Activated naive CD4-positive, alpha-beta T cell treated with anti-CD3 and anti-CD28 coated beads for 36 hours (primary cell): ENCODE results near the gene RPL11. TPM values are rescaled to one million over a fixed set of nuclear protein-coding genes. Genes with fewer than 3 reads are reported as not detected.
"Not testable (repeated sequence)": the region's sequence is repeated elsewhere in the genome, so short reads cannot be mapped to it uniquely, and the experiment has no call there.

Experiments
- CTCF ChIA-PET: fragments of 350-600 bp; sonication (Branson Sonifier 250); formaldehyde crosslinking; loops from one replicate; lab custom pipeline; 2021; ENCODE audit warnings: antibody characterized with exemption; lab: Charles Lee
- DNase-seq: peaks from one replicate; pipeline ENCODE4 v3.0.0-alpha.2; 2020
- H3K27ac Mint-ChIP-seq: one replicate; pipeline ENCODE4 v1.8.0; 2021; ENCODE audit warnings: mild to moderate bottlenecking, mixed read lengths
- H3K27me3 Mint-ChIP-seq: one replicate; pipeline ENCODE4 v1.8.0; 2021; ENCODE audit warnings: low read depth, mixed read lengths
- H3K36me3 Mint-ChIP-seq: one replicate; pipeline ENCODE4 v1.8.0; 2021; ENCODE audit warnings: low read depth, mixed read lengths
- H3K4me1 Mint-ChIP-seq: one replicate; pipeline ENCODE4 v1.8.0; 2021; ENCODE audit warnings: low read depth, mixed read lengths
- H3K4me3 Mint-ChIP-seq: one replicate; pipeline ENCODE4 v1.8.0; 2021; ENCODE audit warnings: mild to moderate bottlenecking, moderate library complexity, mixed read lengths
- H3K9me3 Mint-ChIP-seq: one replicate; pipeline ENCODE4 v1.8.0; 2021; ENCODE audit warnings: mixed read lengths
- intact Hi-C: fragments of 100-400 bp; cut with micrococcal nuclease; formaldehyde crosslinking; loops from one replicate; pipeline ENCODE4 v1.15.1; 2023
- total RNA-seq, 2 experiments: library from RNA; stranded (reverse); gene quantifications; one replicate each; pipeline ENCODE4 v1.2.3, GENCODE V29; 2021

Gene RPL11
- total RNA-seq, 2 experiments from 2014 or later = 1,701 to 1,742 TPM

DNA sequence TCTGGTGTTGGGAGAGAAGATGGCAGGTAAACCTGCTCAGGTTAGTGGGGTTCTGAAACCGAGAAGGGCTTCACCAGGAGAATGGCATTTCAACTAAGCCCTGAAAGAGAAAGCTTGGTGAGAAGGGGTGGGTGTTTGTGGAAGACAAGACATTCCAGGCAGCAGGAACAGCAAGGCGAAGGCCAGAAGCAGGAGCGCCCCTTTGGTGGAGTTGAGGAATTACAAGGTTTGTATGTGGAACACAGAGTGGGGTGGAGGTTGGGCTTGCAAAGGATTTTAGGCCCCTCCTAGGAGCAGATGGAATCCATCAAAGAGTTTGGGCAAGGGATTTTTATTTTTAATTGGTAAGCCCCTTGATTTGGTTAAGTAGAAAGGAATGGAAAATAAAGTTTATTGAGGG is 26.9 kb downstream of the RPL11 start:
- Mint-ChIP-seq H3K36me3 (peaks cover 4% of the 10 kb centered on the region), H3K4me3 (no peak overlapping the region), H3K9me3 (no peaks in the 10 kb centered on the region), H3K27me3 (no peaks in the 10 kb centered on the region), H3K27ac (no peak overlapping the region), H3K4me1 (peaks cover 28% of the 10 kb centered on the region)
- CTCF ChIA-PET = interaction anchor here (0.6 to 1.2 kb wide), 2 partner anchors 24 to 179 kb away, joined by 3 to 8 read pairs; no protein-coding TSS in a partner anchor
- intact Hi-C loops = no loop called here
- no peak for DNase-seq

DNA sequence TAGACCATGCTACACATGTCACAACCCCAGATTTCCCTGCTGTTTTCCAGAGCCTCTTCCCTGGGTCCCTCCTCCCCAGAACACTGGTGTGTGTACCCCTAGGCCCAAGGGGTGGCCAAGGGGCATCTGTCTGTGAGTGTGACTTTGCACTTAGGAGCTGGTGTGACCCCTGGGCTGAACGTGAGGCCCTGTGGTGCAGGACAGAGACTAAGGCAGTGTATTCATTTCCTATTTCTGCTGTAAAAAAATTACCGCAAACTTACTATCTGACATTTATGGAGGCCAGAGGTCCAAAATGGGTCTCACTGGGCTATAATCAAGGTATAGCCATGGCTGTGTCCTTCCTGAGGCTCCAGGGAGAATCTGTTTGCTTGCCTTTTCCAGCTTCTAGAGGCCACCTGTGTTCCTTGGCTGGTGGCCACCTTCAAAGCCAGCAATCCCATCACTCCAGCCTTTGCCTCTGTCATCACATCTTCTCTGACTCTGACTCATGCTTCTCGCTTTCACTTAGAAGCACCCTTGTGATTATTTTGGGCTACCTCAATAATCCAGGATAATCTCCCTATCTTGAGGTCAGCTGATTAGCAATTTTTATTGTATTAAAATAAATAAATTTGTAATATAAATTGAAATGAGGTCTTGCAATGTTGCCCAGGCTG is 27.7 kb downstream of the RPL11 start:
- intact Hi-C loops = no loop called here
- H3K27ac Mint-ChIP-seq = no peak overlapping the region
- no peaks in the 10 kb centered on the region for H3K9me3 Mint-ChIP-seq
- CTCF ChIA-PET = interaction anchor here (0.6 kb wide), 1 partner anchor 179 kb away, joined by 8 read pairs; no protein-coding TSS in a partner anchor
- peaks cover 4% of the 10 kb centered on the region for H3K36me3 Mint-ChIP-seq
- H3K4me3 Mint-ChIP-seq = no peak overlapping the region
- DNase-seq = no peak
- H3K4me1 Mint-ChIP-seq = peaks cover 28% of the 10 kb centered on the region
- no peaks in the 10 kb centered on the region for H3K27me3 Mint-ChIP-seq

DNA sequence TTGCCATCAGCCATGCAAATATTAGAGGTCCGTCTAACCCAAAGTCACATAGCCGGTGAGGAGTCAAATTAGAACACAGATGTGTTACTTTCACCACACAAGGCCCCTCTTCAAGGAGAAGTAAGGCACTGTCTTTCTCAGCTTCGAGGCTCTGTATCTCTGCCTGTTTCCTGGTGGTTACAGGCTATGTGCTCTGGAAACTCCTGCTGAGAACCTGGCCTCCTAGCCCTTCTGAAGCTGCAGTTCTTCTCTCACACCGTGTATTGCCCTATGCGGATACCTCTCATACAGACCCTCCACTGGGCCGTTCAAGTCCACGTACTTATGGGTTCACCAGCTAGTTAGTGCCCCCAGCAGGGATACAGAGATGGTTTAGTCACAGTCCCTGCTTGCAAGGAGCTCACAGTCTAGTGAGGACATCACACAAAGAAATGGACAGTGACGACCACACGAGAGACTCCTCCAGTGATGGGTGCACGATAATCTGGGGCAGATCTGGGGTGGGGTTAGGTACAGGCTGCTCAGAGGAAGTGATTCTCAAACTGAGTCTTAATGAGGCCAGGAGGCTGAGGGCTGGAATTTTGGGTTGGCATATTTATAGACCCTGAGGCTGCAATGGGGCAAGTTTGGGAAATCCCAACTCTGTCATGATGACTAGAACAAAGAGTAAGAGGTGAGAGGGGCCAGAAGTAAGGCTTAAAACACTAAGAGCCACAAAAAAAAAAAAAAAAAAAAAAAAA is 28.8 kb downstream of the RPL11 start:
- H3K4me3 Mint-ChIP-seq = no peak overlapping the region
- peaks cover 5% of the 10 kb centered on the region for H3K36me3 Mint-ChIP-seq
- H3K27ac Mint-ChIP-seq = peak overlapping the region; percentile 67
- H3K27me3 Mint-ChIP-seq = no peaks in the 10 kb centered on the region
- DNase-seq = peak; percentile 57
- CTCF ChIA-PET = interaction anchor here (0.6 to 1.0 kb wide), 2 partner anchors 12 to 24 kb away, joined by 3 to 4 read pairs; no protein-coding TSS in a partner anchor
- no peaks in the 10 kb centered on the region for H3K9me3 Mint-ChIP-seq
- H3K4me1 Mint-ChIP-seq = peaks cover 28% of the 10 kb centered on the region
- intact Hi-C loops = loop anchor here (2.0 kb wide), 1 partner anchor 24 kb away; no protein-coding TSS in a partner anchor

DNA sequence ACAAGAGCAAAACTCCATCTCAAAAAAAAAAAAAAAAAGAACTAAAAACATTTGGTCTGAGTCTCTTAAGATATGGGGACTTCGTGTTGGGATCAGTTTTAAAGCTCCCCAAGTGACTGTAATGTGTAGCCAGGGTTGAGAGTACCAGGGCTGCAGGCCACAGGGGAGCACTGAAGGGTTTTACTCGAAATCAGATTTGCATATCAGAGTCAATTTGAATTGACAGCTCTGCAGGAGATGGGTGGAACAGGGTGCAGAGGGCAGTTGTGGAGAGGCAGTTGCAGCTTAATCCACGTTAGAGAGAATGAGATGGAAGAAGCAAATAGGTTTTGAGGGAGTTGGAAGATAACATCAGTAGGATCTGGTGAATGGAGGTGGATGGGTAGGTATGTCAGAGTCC is 31.0 kb downstream of the RPL11 start:
- no peaks in the 10 kb centered on the region for H3K27me3 Mint-ChIP-seq
- peaks cover 3% of the 10 kb centered on the region for H3K36me3 Mint-ChIP-seq
- intact Hi-C loops = no loop called here
- peaks cover 28% of the 10 kb centered on the region for H3K4me1 Mint-ChIP-seq
- CTCF ChIA-PET = interaction anchor here (0.6 to 0.9 kb wide), 2 partner anchors 9 to 11 kb away, joined by 4 to 5 read pairs; no protein-coding TSS in a partner anchor
- no peak overlapping the region for H3K27ac Mint-ChIP-seq
- no peaks in the 10 kb centered on the region for H3K9me3 Mint-ChIP-seq
- no peak for DNase-seq
- no peak overlapping the region for H3K4me3 Mint-ChIP-seq

DNA sequence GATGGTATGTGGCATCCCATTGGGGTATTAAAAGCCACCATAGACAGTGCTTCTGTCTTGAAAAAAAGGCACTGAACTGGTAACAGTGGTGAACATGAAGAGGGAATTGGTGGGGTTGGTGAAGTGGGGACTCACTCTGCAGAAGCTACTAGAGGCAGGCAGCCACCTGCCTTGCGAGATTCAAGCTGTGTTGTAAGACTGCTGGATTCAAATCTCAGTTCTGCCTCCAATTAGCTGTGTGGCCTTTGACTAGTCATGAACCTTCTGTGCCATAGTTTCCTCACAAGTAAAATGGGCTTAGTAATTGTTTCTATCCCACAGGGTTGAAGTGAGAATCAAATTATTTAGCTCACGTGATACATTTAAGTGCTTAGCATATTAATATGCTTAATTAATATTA is 35.1 kb downstream of the RPL11 start:
- Mint-ChIP-seq H3K4me1 (no peaks in the 10 kb centered on the region), H3K9me3 (no peaks in the 10 kb centered on the region), H3K27ac (no peak overlapping the region), H3K4me3 (no peak overlapping the region), H3K36me3 (peaks cover 3% of the 10 kb centered on the region), H3K27me3 (no peaks in the 10 kb centered on the region)
- no peak for DNase-seq
- CTCF ChIA-PET = interaction anchor here (0.6 to 1.2 kb wide), 3 partner anchors 35 to 170 kb away, joined by 3 to 5 read pairs (median 3); partner anchors contain the start of gene RPL11
- intact Hi-C loops = no loop called here

DNA sequence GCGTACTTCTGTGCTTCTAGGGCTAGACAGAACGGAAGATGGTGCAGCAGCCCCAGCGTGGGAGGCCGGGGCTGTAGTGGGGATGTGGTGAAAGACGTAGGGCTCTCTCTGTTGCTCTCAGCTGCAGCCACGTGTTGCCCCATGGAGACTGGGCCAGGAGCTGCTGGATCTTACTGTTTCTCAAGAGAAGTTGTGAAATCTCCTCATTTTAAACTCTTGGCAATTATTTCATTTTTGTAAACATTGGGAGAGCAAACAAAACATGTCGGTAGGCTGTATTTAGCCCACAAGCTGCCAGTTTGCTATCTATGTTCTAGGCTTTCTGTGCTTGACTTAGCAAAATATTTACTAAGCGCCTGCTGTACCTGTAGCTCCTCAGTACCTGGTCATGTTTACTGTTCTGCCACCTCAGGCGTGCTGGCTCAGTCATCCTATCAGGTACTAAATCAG is 35.8 kb downstream of the RPL11 start:
- Mint-ChIP-seq H3K9me3 (no peaks in the 10 kb centered on the region), H3K27ac (no peak overlapping the region), H3K27me3 (no peaks in the 10 kb centered on the region), H3K4me3 (no peak overlapping the region), H3K4me1 (peaks cover 4% of the 10 kb centered on the region), H3K36me3 (peaks cover 3% of the 10 kb centered on the region)
- CTCF ChIA-PET = interaction anchor here (1.2 kb wide), 1 partner anchor 63 kb away, joined by 3 read pairs; no protein-coding TSS in a partner anchor
- DNase-seq = no peak
- intact Hi-C loops = no loop called here

DNA sequence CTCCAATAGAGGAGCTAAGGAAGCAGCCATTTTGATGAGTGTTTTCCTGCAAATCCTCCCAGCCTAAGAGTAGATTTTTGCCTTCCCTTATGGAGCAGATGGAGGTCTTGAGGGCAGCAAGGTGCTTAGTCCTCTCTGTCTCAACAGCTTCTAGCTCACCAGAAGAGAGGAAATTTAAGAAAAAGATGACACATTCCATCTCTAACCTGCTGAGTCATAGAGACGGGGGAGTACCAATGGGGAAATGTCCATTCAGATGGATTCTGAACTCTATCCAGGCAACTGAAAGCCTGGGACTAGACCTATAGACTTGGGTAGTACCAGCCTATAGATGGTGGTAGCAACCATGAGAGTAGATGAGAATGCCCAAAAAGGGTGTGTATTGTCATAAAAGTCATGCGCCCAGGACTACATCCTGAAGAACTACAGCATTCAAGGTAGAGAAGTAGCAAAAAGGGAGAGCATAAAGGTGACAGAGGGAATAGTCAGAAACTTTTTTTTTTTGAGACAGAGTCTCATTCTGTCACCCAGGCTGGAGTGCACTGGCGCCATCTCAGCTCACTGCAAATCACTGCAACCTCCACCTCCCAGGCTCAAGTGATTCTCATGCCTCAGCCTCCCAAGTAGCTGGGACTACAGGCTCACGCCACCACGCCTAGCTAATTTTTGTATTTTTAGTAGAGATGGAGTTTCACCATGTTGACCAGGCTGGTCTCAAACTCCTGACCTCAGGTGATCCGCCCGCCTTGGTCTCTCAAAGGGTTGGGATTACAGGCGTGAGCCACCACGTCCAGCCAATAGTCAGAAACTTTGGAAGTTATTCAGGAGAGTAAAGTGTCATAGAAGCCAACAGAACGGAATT is 41.0 kb downstream of the RPL11 start:
- H3K27ac Mint-ChIP-seq = no peak overlapping the region
- DNase-seq = no peak
- peaks cover 12% of the 10 kb centered on the region for H3K4me1 Mint-ChIP-seq
- H3K36me3 Mint-ChIP-seq = no peaks in the 10 kb centered on the region
- CTCF ChIA-PET = interaction anchor here (1.2 kb wide), 1 partner anchor 12 kb away, joined by 3 read pairs; no protein-coding TSS in a partner anchor
- no peaks in the 10 kb centered on the region for H3K9me3 Mint-ChIP-seq
- intact Hi-C loops = no loop called here
- no peak overlapping the region for H3K4me3 Mint-ChIP-seq
- H3K27me3 Mint-ChIP-seq = no peaks in the 10 kb centered on the region

DNA sequence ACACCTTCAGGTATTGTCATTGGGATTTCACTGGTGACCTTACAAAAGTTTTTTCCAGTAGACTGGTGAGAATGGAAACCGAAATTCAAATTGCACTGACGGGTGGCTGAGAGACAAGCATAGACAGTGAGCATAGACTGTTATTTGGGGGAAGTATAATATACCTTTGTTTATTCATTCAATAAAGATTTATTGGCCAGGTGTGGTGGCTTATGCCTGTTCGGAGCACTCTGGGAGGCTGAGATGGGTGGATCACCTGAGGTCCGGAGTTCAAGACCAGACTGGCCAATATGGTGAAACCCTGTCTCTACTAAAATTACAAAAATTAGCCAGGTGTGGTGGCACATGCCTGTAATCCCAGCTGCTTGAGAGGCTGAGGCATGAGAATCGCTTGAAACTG is 41.7 kb downstream of the RPL11 start:
- CTCF ChIA-PET = interaction anchor here (1.2 kb wide), 1 partner anchor 12 kb away, joined by 3 read pairs; no protein-coding TSS in a partner anchor
- H3K9me3 Mint-ChIP-seq, H3K27me3 Mint-ChIP-seq, DNase-seq, H3K4me3 Mint-ChIP-seq, intact Hi-C loops, H3K27ac Mint-ChIP-seq, H3K36me3 Mint-ChIP-seq: not testable (repeated sequence)
- H3K4me1 Mint-ChIP-seq = peaks cover 12% of the 10 kb centered on the region

DNA sequence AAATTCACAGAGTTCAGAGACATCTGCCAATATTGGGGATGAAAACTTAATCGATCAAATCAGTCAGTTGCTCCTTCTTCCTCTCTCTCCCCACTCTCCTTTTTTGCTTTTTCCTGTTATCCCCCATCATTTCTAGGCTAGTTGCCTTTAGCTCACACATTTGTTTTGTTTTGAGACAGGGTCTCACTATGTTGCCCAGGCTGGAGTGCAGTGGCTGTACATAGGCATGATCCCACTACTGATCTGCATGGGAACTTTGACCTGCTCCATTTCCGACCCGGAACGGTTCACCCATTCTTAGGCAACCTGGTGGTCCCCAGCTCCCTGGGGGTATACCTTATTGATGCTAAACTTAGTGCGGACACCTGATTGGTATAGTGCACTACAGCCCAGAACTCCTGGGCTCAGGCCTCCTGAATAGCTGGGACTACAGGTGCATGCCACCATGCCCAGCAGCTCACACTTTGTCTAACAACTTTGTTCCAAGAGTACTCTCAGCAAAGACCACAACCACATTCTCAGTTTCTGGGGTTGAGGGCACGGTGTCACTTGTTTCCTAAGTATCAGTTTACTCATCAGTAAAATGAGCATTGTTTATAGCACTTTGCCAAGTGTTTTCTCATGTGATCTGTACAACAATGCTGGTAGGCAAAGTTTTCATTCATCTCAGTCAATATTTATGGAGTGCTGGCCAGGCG is 45.0 kb downstream of the RPL11 start:
- peak; percentile 17 for DNase-seq
- no peak overlapping the region for H3K4me3 Mint-ChIP-seq
- H3K4me1 Mint-ChIP-seq = peaks cover 12% of the 10 kb centered on the region
- H3K36me3 Mint-ChIP-seq = no peaks in the 10 kb centered on the region
- no peak overlapping the region for H3K27ac Mint-ChIP-seq
- intact Hi-C loops = no loop called here
- H3K9me3 Mint-ChIP-seq = no peaks in the 10 kb centered on the region
- CTCF ChIA-PET = interaction anchor here (1.1 to 1.2 kb wide), 2 partner anchors 9 to 35 kb away, joined by 3 read pairs; no protein-coding TSS in a partner anchor
- H3K27me3 Mint-ChIP-seq = no peaks in the 10 kb centered on the region

DNA sequence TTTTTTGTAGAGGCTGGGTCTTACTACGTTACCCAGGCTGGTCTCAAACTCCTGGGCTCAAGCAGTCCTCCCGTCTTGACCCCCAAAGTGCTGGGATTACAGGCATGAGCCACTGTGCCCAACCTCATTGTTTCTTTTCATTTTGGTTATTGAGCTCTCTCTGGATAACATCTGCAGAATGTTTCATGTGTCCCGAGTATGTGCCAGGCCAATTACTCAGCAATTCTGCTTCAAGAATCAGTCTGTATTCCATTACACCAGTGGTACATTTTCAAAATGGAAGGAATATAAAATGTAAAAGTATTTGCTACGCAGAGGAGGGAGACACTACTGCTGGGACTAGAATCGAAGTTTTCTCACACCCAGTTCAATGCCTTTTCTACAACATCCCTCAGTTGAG is 50.0 kb downstream of the RPL11 start:
- CTCF ChIA-PET = no interaction called here
- no peak overlapping the region for H3K27ac Mint-ChIP-seq

DNA sequence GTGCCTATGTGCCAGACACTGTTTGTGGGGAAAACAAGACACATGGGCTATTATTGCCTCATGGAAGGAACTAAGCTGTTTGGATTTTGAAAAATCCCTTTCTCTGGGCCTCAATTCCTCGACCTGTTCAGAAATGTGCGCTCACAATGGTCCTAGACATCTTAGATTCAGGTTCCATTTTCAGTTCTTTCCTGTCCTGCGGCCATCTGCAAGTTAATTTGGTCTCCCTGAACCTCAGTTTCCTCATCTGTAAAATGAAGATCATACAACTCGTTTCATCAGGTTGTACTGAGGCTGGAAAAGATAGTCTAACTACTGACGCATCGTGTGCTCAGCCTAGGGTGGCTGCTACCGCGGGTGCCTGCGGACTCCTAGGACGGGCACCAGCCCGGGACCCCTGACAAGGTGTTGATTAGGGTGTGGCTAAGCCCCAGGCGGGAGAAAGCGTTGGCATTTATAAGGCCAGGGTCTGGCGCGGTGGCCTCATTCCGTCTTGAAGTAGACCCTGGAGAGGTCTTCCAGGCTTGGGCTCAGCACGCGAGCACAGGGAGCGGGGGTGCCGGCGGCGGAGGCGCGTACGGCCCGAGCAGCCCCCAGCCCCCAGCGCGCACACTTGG is 51.2 kb downstream of the RPL11 start:
- intact Hi-C loops = loop anchor here (1.0 to 10.0 kb wide), 3 partner anchors 51 to 378 kb away; partner anchors contain the start of genes E2F2, RPL11 and ZNF436
- CTCF ChIA-PET = interaction anchor here (0.6 to 1.6 kb wide), 4 partner anchors 29 to 49 kb away, joined by 3 to 5 read pairs (median 4); no protein-coding TSS in a partner anchor
- peak; percentile 18 for DNase-seq
- Mint-ChIP-seq H3K4me1 (peaks cover 35% of the 10 kb centered on the region), H3K4me3 (peak overlapping the region; percentile 84), H3K27me3 (no peaks in the 10 kb centered on the region), H3K27ac (peak overlapping the region; percentile 85), H3K9me3 (no peaks in the 10 kb centered on the region), H3K36me3 (peaks cover 7% of the 10 kb centered on the region)

More for the DNA sequence above, 50.0 kb downstream of the RPL11 start:
- intact Hi-C loops = loop anchor here (10.0 kb wide), 1 partner anchor 377 kb away; the partner anchor contains the start of gene ZNF436
- no peak for DNase-seq
- Mint-ChIP-seq H3K9me3 (no peaks in the 10 kb centered on the region), H3K4me1 (peaks cover 27% of the 10 kb centered on the region), H3K27me3 (no peaks in the 10 kb centered on the region), H3K4me3 (no peak overlapping the region), H3K36me3 (peaks cover 5% of the 10 kb centered on the region)
